Loucy (cell line): Measurements from ENCODE around the gene RABIF.
A peak's percentile ranks its signal among the peaks of the same experiment; 100 is the strongest.

Experiments
- H2AFZ ChIP-seq: fragments of 200-600 bp; sonication (generic); 2 replicates; pipeline ENCODE4 v1.6.0; 2016; ENCODE audit warnings: antibody characterized with exemption, mild to moderate bottlenecking, low read length, moderate library complexity
- H3F3A ChIP-seq: fragments of 200-600 bp; 2 replicates; pipeline ENCODE4 v1.6.0; 2016; ENCODE audit warnings: antibody characterized with exemption, low read depth, mild to moderate bottlenecking
- H3K27me3 ChIP-seq: fragments of 200-600 bp; sonication (generic); 2 replicates; pipeline ENCODE4 v1.6.1; 2014; ENCODE audit warnings: low read length, mild to moderate bottlenecking; ENCODE audit not compliant: insufficient read depth, poor library complexity, severe bottlenecking
- H3K36me3 ChIP-seq: fragments of 200-600 bp; sonication (generic); 2 replicates; pipeline ENCODE4 v1.6.1; 2016; ENCODE audit warnings: low read length; ENCODE audit not compliant: insufficient read depth
- H3K4me1 ChIP-seq: fragments of 200-600 bp; sonication (generic); 2 replicates; pipeline ENCODE4 v1.5.1; 2014; ENCODE audit warnings: low read length, mild to moderate bottlenecking; ENCODE audit not compliant: insufficient read depth, poor library complexity, severe bottlenecking
- H3K4me2 ChIP-seq: fragments of 200-600 bp; sonication (generic); 2 replicates; pipeline ENCODE4 v1.6.0; 2014; ENCODE audit warnings: antibody characterized with exemption, low read length, low read depth, mild to moderate bottlenecking; ENCODE audit not compliant: poor library complexity, severe bottlenecking
- H3K4me3 ChIP-seq: fragments of 200-600 bp; sonication (generic); 2 replicates; pipeline ENCODE4 v1.5.1; 2014; ENCODE audit warnings: low read length, mild to moderate bottlenecking, mixed read lengths; ENCODE audit not compliant: poor library complexity, severe bottlenecking
- H3K79me2 ChIP-seq: fragments of 200-600 bp; sonication (generic); 2 replicates; pipeline ENCODE4 v1.6.1; 2014; ENCODE audit warnings: low read length; ENCODE audit not compliant: insufficient read depth
- H3K9ac ChIP-seq: fragments of 200-600 bp; sonication (generic); 2 replicates; pipeline ENCODE4 v1.6.0; 2014; ENCODE audit warnings: mild to moderate bottlenecking, low read depth, low read length, moderate library complexity; ENCODE audit not compliant: poor library complexity, severe bottlenecking
- H3K9me2 ChIP-seq: fragments of 200-600 bp; sonication (generic); replicated peaks from 2 replicates; pipeline ENCODE4 v1.6.1; 2016; ENCODE audit warnings: low read depth, low read length, mixed read lengths
- H3K9me3 ChIP-seq: fragments of 200-600 bp; sonication (generic); 2 replicates; pipeline ENCODE4 v1.6.1; 2014; ENCODE audit warnings: mild to moderate bottlenecking, antibody characterized with exemption, low read length, low read depth; ENCODE audit not compliant: insufficient read depth
- H4K20me1 ChIP-seq: fragments of 200-600 bp; sonication (generic); 2 replicates; pipeline ENCODE4 v1.6.0; 2014; ENCODE audit warnings: antibody characterized with exemption, low read length, mild to moderate bottlenecking; ENCODE audit not compliant: insufficient read depth, poor library complexity, severe bottlenecking
- CTCF ChIP-seq: fragments of 200-600 bp; sonication (generic); conservative IDR thresholded peaks from 2 replicates; pipeline ENCODE4 v1.5.1; 2014; ENCODE audit warnings: mild to moderate bottlenecking, antibody characterized with exemption, low read length
- EZH2phosphoT487 ChIP-seq: fragments of 200-600 bp; IDR thresholded peaks from 2 replicates; pipeline ENCODE4 v1.6.1; 2018; ENCODE audit warnings: antibody characterized with exemption, mild to moderate bottlenecking, moderate library complexity, borderline replicate concordance

RABIF gene

GRCh38 chr1:202871367-202871766 lies 17.6 kb downstream of the RABIF start:
- Histone ChIP-seq H3K9ac (no peak overlapping the region), H3F3A (no peaks in the 10 kb centered on the region), H3K9me3 (no peaks in the 10 kb centered on the region), H3K36me3 (no peaks in the 10 kb centered on the region), H2AFZ (no peak overlapping the region), H3K79me2 (no peaks in the 10 kb centered on the region), H4K20me1 (no peaks in the 10 kb centered on the region), H3K4me1 (no peaks in the 10 kb centered on the region), H3K4me3 (no peak overlapping the region), H3K9me2 (no peaks in the 10 kb centered on the region), H3K27me3 (no peaks in the 10 kb centered on the region), H3K4me2 (no peak overlapping the region)
- TF ChIP-seq CTCF (no peak), EZH2phosphoT487 (no peak)

GRCh38 chr1:202862679-202863560 lies 26.0 kb downstream of the RABIF start:
- Histone ChIP-seq H3K27me3 (no peaks in the 10 kb centered on the region), H3K36me3 (no peaks in the 10 kb centered on the region), H3K9me3 (no peaks in the 10 kb centered on the region), H3K79me2 (no peaks in the 10 kb centered on the region), H3K9ac (no peak overlapping the region), H3F3A (no peaks in the 10 kb centered on the region), H4K20me1 (no peaks in the 10 kb centered on the region), H2AFZ (no peak overlapping the region), H3K4me2 (no peak overlapping the region), H3K4me3 (no peak overlapping the region), H3K4me1 (no peaks in the 10 kb centered on the region), H3K9me2 (no peaks in the 10 kb centered on the region)
- no peak for TF ChIP-seq CTCF
- TF ChIP-seq EZH2phosphoT487, result no peak

- Histone ChIP-seq H3K9me2 (no peaks in the 10 kb centered on the region), H3K4me3 (peak overlapping the region; percentile 64), H3K36me3 (no peaks in the 10 kb centered on the region), H2AFZ (peak overlapping the region; percentile 78), H3F3A (no peaks in the 10 kb centered on the region), H3K9me3 (no peaks in the 10 kb centered on the region), H3K9ac (no peak overlapping the region), H3K27me3 (no peaks in the 10 kb centered on the region), H3K79me2 (no peaks in the 10 kb centered on the region), H4K20me1 (no peaks in the 10 kb centered on the region), H3K4me2 (peak overlapping the region; percentile 68), H3K4me1 (no peaks in the 10 kb centered on the region)
- no peak for TF ChIP-seq EZH2phosphoT487
- no peak for TF ChIP-seq CTCF
Measured at GRCh38 chr1:202861420-202862132, 27.4 kb downstream of the RABIF start.
